Loucy (cell line): ENCODE results near the gene HOXA13.

Source experiments
- H2AFZ ChIP-seq: fragments of 200-600 bp; sonication (generic); 2 replicates; pipeline ENCODE4 v1.6.0; 2016; ENCODE audit warnings: antibody characterized with exemption, mild to moderate bottlenecking, low read length, moderate library complexity
- H3F3A ChIP-seq: fragments of 200-600 bp; 2 replicates; pipeline ENCODE4 v1.6.0; 2016; ENCODE audit warnings: antibody characterized with exemption, low read depth, mild to moderate bottlenecking
- H3K27me3 ChIP-seq: fragments of 200-600 bp; sonication (generic); 2 replicates; pipeline ENCODE4 v1.6.1; 2014; ENCODE audit warnings: low read length, mild to moderate bottlenecking; ENCODE audit not compliant: insufficient read depth, poor library complexity, severe bottlenecking
- H3K36me3 ChIP-seq: fragments of 200-600 bp; sonication (generic); 2 replicates; pipeline ENCODE4 v1.6.1; 2016; ENCODE audit warnings: low read length; ENCODE audit not compliant: insufficient read depth
- H3K4me1 ChIP-seq: fragments of 200-600 bp; sonication (generic); 2 replicates; pipeline ENCODE4 v1.5.1; 2014; ENCODE audit warnings: low read length, mild to moderate bottlenecking; ENCODE audit not compliant: insufficient read depth, poor library complexity, severe bottlenecking
- H3K4me2 ChIP-seq: fragments of 200-600 bp; sonication (generic); 2 replicates; pipeline ENCODE4 v1.6.0; 2014; ENCODE audit warnings: antibody characterized with exemption, low read length, low read depth, mild to moderate bottlenecking; ENCODE audit not compliant: poor library complexity, severe bottlenecking
- H3K4me3 ChIP-seq: fragments of 200-600 bp; sonication (generic); 2 replicates; pipeline ENCODE4 v1.5.1; 2014; ENCODE audit warnings: low read length, mild to moderate bottlenecking, mixed read lengths; ENCODE audit not compliant: poor library complexity, severe bottlenecking
- H3K79me2 ChIP-seq: fragments of 200-600 bp; sonication (generic); 2 replicates; pipeline ENCODE4 v1.6.1; 2014; ENCODE audit warnings: low read length; ENCODE audit not compliant: insufficient read depth
- H3K9ac ChIP-seq: fragments of 200-600 bp; sonication (generic); 2 replicates; pipeline ENCODE4 v1.6.0; 2014; ENCODE audit warnings: mild to moderate bottlenecking, low read depth, low read length, moderate library complexity; ENCODE audit not compliant: poor library complexity, severe bottlenecking
- H3K9me2 ChIP-seq: fragments of 200-600 bp; sonication (generic); replicated peaks from 2 replicates; pipeline ENCODE4 v1.6.1; 2016; ENCODE audit warnings: low read depth, low read length, mixed read lengths
- H3K9me3 ChIP-seq: fragments of 200-600 bp; sonication (generic); 2 replicates; pipeline ENCODE4 v1.6.1; 2014; ENCODE audit warnings: mild to moderate bottlenecking, antibody characterized with exemption, low read length, low read depth; ENCODE audit not compliant: insufficient read depth
- H4K20me1 ChIP-seq: fragments of 200-600 bp; sonication (generic); 2 replicates; pipeline ENCODE4 v1.6.0; 2014; ENCODE audit warnings: antibody characterized with exemption, low read length, mild to moderate bottlenecking; ENCODE audit not compliant: insufficient read depth, poor library complexity, severe bottlenecking
- EZH2phosphoT487 ChIP-seq: fragments of 200-600 bp; IDR thresholded peaks from 2 replicates; pipeline ENCODE4 v1.6.1; 2018; ENCODE audit warnings: antibody characterized with exemption, mild to moderate bottlenecking, moderate library complexity, borderline replicate concordance
- TF ChIP-seq, protein P1 (sequence below): fragments of 200-600 bp; sonication (generic); conservative IDR thresholded peaks from 2 replicates; pipeline ENCODE4 v1.5.1; 2014; ENCODE audit warnings: mild to moderate bottlenecking, antibody characterized with exemption, low read length

The HOXA13 gene

DNA sequence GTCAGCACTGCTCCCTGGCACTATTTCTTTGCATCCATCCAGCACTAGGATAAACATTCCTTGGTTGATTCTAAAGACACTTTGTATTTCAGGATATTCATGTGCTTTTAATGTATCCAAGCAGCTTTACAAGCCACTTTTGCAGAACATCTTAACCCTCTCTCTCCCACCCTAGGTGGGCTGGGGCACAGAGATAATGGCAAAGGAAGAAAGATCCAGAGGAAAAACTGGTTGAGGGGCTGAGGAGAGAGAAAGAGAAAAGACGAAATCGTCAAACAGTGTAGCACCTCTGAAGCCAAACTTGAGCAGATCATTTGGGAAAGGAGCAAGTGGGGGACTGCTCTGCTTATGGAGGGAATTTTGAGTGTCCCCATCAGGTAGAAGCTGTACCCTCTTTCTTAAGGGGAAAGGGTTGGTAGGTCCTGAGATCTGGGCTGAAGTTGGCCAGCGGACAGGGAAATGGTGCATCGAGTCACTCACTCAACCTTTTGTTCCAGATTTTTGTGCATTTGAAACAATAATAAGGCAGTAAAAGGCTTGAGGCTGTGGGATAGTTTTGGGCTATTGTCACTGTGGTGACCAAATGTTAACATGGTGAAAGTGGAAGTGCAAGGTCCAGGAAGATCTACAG, 4.2 kb upstream of the HOXA13 start:
- no peaks in the 10 kb centered on the region for H3K27me3 ChIP-seq
- TF ChIP-seq, protein P1, sequence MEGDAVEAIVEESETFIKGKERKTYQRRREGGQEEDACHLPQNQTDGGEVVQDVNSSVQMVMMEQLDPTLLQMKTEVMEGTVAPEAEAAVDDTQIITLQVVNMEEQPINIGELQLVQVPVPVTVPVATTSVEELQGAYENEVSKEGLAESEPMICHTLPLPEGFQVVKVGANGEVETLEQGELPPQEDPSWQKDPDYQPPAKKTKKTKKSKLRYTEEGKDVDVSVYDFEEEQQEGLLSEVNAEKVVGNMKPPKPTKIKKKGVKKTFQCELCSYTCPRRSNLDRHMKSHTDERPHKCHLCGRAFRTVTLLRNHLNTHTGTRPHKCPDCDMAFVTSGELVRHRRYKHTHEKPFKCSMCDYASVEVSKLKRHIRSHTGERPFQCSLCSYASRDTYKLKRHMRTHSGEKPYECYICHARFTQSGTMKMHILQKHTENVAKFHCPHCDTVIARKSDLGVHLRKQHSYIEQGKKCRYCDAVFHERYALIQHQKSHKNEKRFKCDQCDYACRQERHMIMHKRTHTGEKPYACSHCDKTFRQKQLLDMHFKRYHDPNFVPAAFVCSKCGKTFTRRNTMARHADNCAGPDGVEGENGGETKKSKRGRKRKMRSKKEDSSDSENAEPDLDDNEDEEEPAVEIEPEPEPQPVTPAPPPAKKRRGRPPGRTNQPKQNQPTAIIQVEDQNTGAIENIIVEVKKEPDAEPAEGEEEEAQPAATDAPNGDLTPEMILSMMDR: no peak
- TF ChIP-seq EZH2phosphoT487: no peak
- no peak overlapping the region for H3K9ac ChIP-seq
- H4K20me1 ChIP-seq: peaks cover 1% of the 10 kb centered on the region
- no peaks in the 10 kb centered on the region for H3K9me2 ChIP-seq
- H3K36me3 ChIP-seq: no peaks in the 10 kb centered on the region
- no peak overlapping the region for H2AFZ ChIP-seq
- no peak overlapping the region for H3K4me2 ChIP-seq
- no peaks in the 10 kb centered on the region for H3K9me3 ChIP-seq
- no peaks in the 10 kb centered on the region for H3F3A ChIP-seq
- no peak overlapping the region for H3K4me3 ChIP-seq
- H3K79me2 ChIP-seq: peaks cover 36% of the 10 kb centered on the region
- H3K4me1 ChIP-seq: peaks cover 18% of the 10 kb centered on the region

DNA sequence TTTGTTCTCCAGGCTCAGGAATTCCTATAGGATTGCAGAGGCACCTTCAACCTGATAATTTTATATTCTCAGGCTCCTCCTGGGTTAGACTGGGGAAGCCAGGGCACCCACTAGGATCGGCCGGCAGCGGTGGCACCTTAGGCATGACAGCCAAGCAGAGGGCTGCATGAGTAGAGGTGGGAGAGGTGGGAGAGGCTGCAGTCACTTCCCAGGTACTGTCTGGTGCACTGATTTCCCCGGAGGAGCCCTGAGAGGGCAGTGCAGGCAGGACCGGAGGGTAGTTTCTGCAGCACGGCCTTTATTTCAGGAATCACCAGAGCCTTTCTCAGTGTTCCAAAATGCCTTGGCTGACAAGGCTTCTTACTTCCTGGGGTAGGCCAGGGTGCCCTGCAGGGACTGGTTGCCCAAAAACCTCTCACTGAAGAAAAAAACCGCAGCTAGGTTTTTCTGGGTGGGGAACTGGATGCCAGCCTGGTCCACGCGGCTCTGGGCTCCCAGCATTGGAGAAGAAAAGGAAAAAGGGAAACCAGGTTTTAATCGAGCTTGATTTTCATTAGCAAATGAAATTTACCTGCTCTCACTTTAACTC, 3.6 kb upstream of the HOXA13 start:
- H3K9ac ChIP-seq: no peak overlapping the region
- no peaks in the 10 kb centered on the region for H3F3A ChIP-seq
- H3K27me3 ChIP-seq: no peaks in the 10 kb centered on the region
- no peaks in the 10 kb centered on the region for H3K9me3 ChIP-seq
- H3K9me2 ChIP-seq: no peaks in the 10 kb centered on the region
- TF ChIP-seq, protein P1: no peak
- TF ChIP-seq EZH2phosphoT487: no peak
- no peak overlapping the region for H3K4me2 ChIP-seq
- no peak overlapping the region for H3K4me3 ChIP-seq
- peaks cover 18% of the 10 kb centered on the region for H3K4me1 ChIP-seq
- peaks cover 42% of the 10 kb centered on the region for H3K79me2 ChIP-seq
- no peaks in the 10 kb centered on the region for H3K36me3 ChIP-seq
- no peak overlapping the region for H2AFZ ChIP-seq
- H4K20me1 ChIP-seq: peaks cover 8% of the 10 kb centered on the region

DNA sequence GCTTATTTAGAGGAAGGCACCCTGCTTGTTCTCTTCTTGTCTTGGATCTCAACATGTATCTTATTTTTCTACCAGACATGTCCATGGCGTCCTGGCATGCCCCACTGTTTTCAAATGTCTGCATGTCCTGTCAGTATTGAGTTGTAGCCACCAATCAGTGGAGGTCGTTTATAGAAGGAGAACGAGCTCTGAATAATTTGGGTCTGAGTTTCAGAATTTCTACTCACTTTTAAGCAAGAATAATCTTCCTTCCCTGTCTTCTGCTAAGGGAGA, 2.9 kb upstream of the HOXA13 start:
- TF ChIP-seq, protein P1: no peak
- no peak for TF ChIP-seq EZH2phosphoT487
- Histone ChIP-seq H3K36me3 (no peaks in the 10 kb centered on the region), H3K4me2 (no peak overlapping the region), H2AFZ (no peak overlapping the region), H3K4me1 (peaks cover 18% of the 10 kb centered on the region), H4K20me1 (peaks cover 14% of the 10 kb centered on the region), H3F3A (no peaks in the 10 kb centered on the region), H3K79me2 (peaks cover 48% of the 10 kb centered on the region), H3K4me3 (no peak overlapping the region), H3K9ac (no peak overlapping the region), H3K9me3 (no peaks in the 10 kb centered on the region), H3K27me3 (no peaks in the 10 kb centered on the region), H3K9me2 (no peaks in the 10 kb centered on the region)
